ENCODE results near the gene AKT3. TPM values are rescaled to one million over a fixed set of nuclear protein-coding genes. Genes with fewer than 3 reads are reported as not detected.
A peak's percentile ranks its signal among the peaks of the same experiment; 100 is the strongest.

AKT3 gene
- total and polyA plus RNA-seq, 2 experiments from 2014 or later: 3.5 to 23.4 TPM

DNA sequence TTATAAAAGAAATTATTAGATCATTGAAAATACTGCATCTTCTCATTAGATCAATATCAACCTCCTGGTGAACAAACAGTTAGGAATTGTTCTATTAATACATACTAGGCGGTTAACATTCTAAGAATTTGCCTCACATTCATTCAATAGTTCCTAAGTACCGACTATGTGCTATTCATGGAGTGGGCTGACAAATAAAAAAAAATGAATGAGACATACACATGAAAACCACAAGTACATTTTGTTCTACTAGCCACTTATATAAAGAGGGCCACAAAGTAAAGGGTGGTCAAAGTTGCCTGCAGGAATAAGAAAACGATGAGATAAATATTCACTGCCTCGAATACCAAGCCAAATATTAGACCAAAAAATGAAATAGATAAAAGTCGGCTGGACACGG, 299.8 kb downstream of the AKT3 start:
- no peaks in the 10 kb centered on the region for H3K4me1 ChIP-seq (ENCODE audit: low read depth)
- DNase-seq (ENCODE audit: low read depth in 1 of 2, low spot score in 1 of 2): peak in 1 of 2 donors; percentile 51
- H3K27ac ChIP-seq: no peak overlapping the region
- no peaks in the 10 kb centered on the region for H3K36me3 ChIP-seq
- no peaks in the 10 kb centered on the region for H3K9me3 ChIP-seq (ENCODE audit: low read depth)
- TF ChIP-seq, protein P1, sequence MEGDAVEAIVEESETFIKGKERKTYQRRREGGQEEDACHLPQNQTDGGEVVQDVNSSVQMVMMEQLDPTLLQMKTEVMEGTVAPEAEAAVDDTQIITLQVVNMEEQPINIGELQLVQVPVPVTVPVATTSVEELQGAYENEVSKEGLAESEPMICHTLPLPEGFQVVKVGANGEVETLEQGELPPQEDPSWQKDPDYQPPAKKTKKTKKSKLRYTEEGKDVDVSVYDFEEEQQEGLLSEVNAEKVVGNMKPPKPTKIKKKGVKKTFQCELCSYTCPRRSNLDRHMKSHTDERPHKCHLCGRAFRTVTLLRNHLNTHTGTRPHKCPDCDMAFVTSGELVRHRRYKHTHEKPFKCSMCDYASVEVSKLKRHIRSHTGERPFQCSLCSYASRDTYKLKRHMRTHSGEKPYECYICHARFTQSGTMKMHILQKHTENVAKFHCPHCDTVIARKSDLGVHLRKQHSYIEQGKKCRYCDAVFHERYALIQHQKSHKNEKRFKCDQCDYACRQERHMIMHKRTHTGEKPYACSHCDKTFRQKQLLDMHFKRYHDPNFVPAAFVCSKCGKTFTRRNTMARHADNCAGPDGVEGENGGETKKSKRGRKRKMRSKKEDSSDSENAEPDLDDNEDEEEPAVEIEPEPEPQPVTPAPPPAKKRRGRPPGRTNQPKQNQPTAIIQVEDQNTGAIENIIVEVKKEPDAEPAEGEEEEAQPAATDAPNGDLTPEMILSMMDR (IDR thresholded peaks at IDR 0.05; ENCODE audit: low read depth, low read length): no peak
- H3K4me3 ChIP-seq: no peak overlapping the region
- no peaks in the 10 kb centered on the region for H3K27me3 ChIP-seq

DNA sequence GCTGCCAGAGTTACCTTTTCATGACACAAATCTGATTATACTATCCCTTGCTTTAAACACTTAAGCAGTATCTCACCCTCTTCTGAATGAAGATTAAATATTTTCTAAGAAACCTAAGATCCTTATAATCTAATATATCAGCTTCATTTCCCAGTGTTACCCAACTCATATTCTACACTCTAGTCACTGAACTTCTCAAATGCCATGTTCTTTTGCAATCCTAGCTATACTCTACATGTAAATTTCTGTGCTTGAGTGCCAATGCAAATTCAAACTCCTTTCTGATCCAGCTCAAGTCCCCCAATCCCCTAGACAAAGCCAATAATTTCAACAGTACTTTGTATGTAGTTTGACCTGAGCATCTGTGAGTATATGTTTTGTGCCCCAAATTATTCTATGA, 300.3 kb downstream of the AKT3 start:
- Histone ChIP-seq H3K9me3 (ENCODE audit: low read depth) (no peaks in the 10 kb centered on the region), H3K27ac (no peak overlapping the region), H3K27me3 (no peaks in the 10 kb centered on the region), H3K36me3 (no peaks in the 10 kb centered on the region), H3K4me3 (no peak overlapping the region), H3K4me1 (ENCODE audit: low read depth) (no peaks in the 10 kb centered on the region)
- peak in 1 of 2 donors; percentile 47 for DNase-seq (ENCODE audit: low read depth in 1 of 2, low spot score in 1 of 2)
- TF ChIP-seq, protein P1 (IDR thresholded peaks at IDR 0.05; ENCODE audit: low read depth, low read length): no peak

DNA sequence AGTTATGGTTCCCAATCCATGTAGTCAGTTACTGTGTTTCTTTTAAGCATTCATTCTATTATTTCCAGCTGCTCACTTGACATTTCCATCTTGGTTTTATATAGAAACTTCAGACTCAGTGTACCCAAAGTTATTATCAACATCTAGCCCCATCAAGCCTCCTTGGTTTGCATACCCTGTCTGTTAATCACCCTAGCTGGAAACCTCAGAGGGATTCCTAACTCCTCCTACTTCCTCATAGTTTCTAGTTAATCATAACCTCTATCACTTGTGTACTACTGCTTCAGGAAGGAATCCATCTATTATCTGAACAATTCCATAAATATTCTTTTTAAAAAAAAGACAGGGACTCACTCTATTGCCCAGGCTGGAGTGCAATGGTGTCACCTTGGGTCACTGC, 300.9 kb downstream of the AKT3 start:
- no peaks in the 10 kb centered on the region for H3K9me3 ChIP-seq (ENCODE audit: low read depth)
- no peaks in the 10 kb centered on the region for H3K4me1 ChIP-seq (ENCODE audit: low read depth)
- H3K4me3 ChIP-seq: no peak overlapping the region
- no peaks in the 10 kb centered on the region for H3K27me3 ChIP-seq
- no peak overlapping the region for H3K27ac ChIP-seq
- DNase-seq (ENCODE audit: low read depth in 1 of 2, low spot score in 1 of 2): peak in 1 of 2 donors; percentile 59
- H3K36me3 ChIP-seq: no peaks in the 10 kb centered on the region
- TF ChIP-seq, protein P1 (IDR thresholded peaks at IDR 0.05; ENCODE audit: low read depth, low read length): no peak

DNA sequence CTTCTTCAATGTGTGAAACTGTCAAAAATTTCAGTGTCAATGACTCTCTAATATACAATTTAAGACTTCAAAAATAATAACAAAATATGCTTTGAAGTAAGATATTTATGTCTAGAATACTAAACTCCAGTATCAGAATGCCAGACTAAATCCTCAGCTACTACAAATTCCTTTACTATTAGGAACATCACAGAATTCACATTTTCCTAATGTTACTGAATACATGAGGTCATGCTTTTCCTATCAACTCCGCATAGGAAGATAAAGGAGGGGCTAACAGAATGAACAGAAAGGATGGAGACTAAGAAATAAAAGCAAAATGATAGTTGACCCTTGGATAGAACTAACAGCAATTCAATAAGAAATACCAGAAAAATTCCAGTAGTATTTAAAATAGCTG, 301.5 kb downstream of the AKT3 start:
- no peaks in the 10 kb centered on the region for H3K4me1 ChIP-seq (ENCODE audit: low read depth)
- H3K36me3 ChIP-seq: no peaks in the 10 kb centered on the region
- no peak overlapping the region for H3K4me3 ChIP-seq
- TF ChIP-seq, protein P1 (IDR thresholded peaks at IDR 0.05; ENCODE audit: low read depth, low read length): no peak
- H3K9me3 ChIP-seq (ENCODE audit: low read depth): no peaks in the 10 kb centered on the region
- H3K27ac ChIP-seq: no peak overlapping the region
- peak in 1 of 2 donors; percentile 11 for DNase-seq (ENCODE audit: low read depth in 1 of 2, low spot score in 1 of 2)
- no peaks in the 10 kb centered on the region for H3K27me3 ChIP-seq

DNA sequence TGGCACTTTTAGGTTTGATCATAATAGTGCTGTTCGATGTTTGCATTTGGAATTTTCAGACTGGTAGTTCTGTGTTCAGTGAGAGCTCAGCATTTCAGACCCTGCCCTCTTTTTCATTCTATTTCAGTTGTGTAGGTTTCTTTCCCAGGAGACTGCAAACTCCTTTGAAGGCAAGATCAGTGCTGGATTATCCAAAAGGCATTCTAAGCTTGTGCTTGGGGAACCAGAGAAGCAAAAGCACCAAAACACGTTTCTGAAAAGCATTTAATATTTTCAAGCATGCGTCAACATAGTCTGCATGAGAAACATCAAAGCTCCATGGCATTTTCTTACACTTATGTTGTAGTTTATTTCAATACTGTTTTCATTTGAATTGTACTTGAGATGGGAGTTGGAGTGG, 302.2 kb downstream of the AKT3 start:
- TF ChIP-seq, protein P1 (IDR thresholded peaks at IDR 0.05; ENCODE audit: low read depth, low read length): no peak
- Histone ChIP-seq H3K4me3 (no peak overlapping the region), H3K9me3 (ENCODE audit: low read depth) (no peaks in the 10 kb centered on the region), H3K4me1 (ENCODE audit: low read depth) (no peaks in the 10 kb centered on the region), H3K27me3 (no peaks in the 10 kb centered on the region), H3K27ac (no peak overlapping the region), H3K36me3 (no peaks in the 10 kb centered on the region)
- DNase-seq (ENCODE audit: low read depth in 1 of 2, low spot score in 1 of 2): no peak

DNA sequence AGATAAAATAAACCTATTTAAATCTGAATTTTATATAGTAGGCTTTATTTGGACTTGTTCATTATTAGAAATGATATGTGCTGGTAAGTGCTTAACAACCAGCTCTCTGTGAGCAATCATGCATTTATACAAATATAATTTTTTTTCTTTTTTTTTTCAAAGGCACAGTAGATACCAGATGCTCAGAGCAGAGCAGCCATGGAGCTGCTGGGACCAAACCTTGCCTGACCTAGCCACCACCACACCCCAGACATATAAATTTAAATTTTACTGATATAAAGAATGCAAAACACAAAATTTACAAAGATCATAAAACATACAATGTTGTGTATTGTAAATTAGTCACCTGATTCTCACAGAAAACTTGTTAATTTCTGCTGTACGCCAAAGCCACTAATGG, 303.6 kb downstream of the AKT3 start:
- H3K9me3 ChIP-seq (ENCODE audit: low read depth): no peaks in the 10 kb centered on the region
- TF ChIP-seq, protein P1 (IDR thresholded peaks at IDR 0.05; ENCODE audit: low read depth, low read length): no peak
- DNase-seq (ENCODE audit: low read depth in 1 of 2, low spot score in 1 of 2): no peak

More for the DNA sequence above, 303.6 kb downstream of the AKT3 start:
- H3K27ac ChIP-seq: no peak overlapping the region
- no peaks in the 10 kb centered on the region for H3K4me1 ChIP-seq (ENCODE audit: low read depth)
- no peak overlapping the region for H3K4me3 ChIP-seq
- H3K36me3 ChIP-seq: no peaks in the 10 kb centered on the region
- H3K27me3 ChIP-seq: no peaks in the 10 kb centered on the region

Measured in cardiac muscle cell (in vitro differentiated cells and primary cell).